HG02970 (cell line): ENCODE measurements around the gene NUP160.
"Not testable (repeated sequence)": the region's sequence is repeated elsewhere in the genome, so short reads cannot be mapped to it uniquely, and the experiment has no call there.

ENCODE experiments used
- ATAC-seq: cut with Tn5 transposase; IDR thresholded peaks from one replicate; pipeline ENCODE4 v1.9.1; 2021; ENCODE audit warnings: mild to moderate bottlenecking, moderate library complexity, moderate number of reproducible peaks; ENCODE audit not compliant: unreplicated experiment, low FRiP score

Gene NUP160

GRCh38 chr11:47863189-47863897 is 15.2 kb upstream of the NUP160 start:
- ATAC-seq, result no peak

GRCh38 chr11:47861728-47862127 is 13.6 kb upstream of the NUP160 start:
- no peak for ATAC-seq

DNA sequence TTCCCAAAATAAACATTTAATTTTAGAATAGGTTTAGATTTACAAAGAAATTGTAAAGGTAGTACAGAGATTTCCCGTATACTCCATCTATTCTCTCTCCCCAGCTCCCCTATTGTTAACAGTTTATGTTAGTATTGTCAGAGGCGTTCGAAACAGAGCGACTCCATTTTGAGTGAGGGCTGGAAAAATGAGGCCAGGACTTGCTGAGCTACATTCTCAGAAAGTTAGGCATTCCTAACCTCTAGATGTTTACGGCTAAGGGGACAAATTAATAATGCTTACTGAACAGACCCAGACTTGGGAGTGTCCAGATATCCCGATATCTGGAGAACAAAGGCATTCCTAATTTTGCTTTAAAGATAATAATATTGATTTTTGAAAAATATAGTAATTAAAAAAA is 12.4 kb upstream of the NUP160 start:
- no peak for ATAC-seq

- no peak for ATAC-seq
These were observed 9.9 kb upstream of the NUP160 start for GRCh38 chr11:47857892-47858543.

DNA sequence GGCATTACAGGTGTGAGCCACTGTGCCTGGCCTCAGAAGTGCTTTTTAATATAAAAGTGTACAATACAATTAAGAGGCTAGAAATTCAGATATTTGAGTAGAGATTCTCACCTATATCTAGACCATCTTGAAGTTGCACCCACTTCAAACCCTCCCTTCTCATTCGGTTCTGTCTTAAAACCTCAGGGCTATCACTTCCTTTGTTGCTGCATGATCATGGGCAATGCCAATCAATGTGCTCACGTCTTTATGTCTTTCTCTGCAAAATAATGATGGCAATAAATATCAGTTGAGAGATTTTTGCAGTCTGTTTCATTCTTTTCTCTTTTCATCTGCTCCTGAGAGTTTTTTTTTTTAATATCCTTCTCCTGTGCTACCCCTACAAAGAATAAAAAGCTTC is 9.3 kb upstream of the NUP160 start:
- ATAC-seq, result no peak

GRCh38 chr11:47856186-47856585 is 8.0 kb upstream of the NUP160 start:
- no peak for ATAC-seq

DNA sequence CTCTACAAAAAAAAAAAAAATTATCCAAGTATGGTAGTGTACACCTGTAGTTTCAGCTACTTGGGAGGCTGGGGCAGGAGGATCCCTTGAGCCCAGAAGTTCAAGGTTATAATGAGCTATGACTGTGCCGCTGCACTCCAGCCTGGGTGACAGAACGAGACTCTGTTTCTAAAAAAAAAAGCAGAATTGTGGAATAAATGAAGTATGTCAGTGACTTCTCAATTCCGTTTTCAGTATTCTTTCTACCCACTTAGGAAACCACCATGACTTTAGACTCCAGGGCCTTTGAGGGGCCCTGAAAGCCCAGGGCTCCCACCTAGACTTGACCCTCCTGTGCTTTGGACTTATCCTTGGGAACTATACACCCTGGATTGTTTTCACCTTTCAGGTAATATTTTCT is 6.5 kb upstream of the NUP160 start:
- ATAC-seq, result no peak

- no peak for ATAC-seq
These were observed 3.9 kb upstream of the NUP160 start for GRCh38 chr11:47852053-47852452.

GRCh38 chr11:47850337-47850736 is 2.2 kb upstream of the NUP160 start:
- ATAC-seq, result no peak

- no peak for ATAC-seq
These were observed 578 bp upstream of the NUP160 start for GRCh38 chr11:47848700-47849155.

GRCh38 chr11:47847537-47847891 is 636 bp downstream of the NUP160 start:
- ATAC-seq, result no peak

- no peak for ATAC-seq
These were observed 1.2 kb downstream of the NUP160 start for GRCh38 chr11:47846998-47847397.

DNA sequence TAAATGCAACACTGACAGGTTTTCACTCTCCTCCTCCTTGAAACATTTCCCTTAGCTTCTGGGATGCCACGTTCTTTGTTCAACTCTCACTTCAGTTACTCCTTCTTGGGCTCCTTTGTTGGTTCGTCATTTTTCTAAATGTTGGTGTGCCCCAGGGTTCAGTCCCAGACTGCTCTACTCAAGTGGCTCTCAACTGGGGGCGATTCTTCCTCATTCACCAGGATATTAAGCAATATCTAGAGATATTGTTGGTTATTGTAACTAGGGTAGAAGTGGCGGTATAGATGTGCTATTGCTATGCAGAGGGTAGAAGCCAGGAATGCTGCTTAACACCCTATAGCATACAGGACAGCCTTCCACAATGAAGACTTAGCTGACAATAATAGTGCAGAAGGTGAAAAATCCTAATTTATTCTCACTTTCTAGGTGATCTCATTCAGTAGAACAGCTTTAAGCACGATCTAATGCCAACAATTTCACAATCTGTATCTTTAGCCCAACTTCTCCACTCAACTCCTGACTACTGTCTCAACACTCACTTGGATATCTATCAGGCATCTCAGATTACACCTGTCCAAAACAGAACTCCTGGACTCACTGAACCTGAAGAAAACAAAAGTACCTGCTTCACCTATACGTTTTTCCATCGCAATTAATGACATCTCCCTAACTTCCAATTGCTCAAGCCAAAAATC is 4.6 kb downstream of the NUP160 start:
- ATAC-seq, result no peak

GRCh38 chr11:47842749-47843148 is 5.4 kb downstream of the NUP160 start:
- ATAC-seq, result no peak

DNA sequence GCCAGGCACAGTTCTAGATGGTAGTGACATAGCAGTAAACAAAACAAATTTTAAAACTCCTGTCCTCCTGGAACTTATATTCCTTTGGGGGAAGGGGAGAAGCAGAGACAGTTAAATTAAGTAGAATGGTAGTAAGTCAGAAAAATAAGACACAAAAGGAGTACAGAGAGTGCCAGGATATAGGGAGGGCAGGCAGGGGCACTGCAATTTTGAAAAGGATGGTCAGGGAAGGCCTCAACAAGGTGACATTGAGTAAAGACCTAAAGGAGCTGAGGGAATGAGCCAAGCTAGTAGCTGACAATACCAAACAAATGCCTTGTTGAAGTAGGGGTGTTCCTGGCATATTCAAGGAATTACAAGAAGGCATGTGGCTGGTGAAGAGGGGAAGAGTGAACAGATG is 10.2 kb downstream of the NUP160 start:
- no peak for ATAC-seq

GRCh38 chr11:47837292-47837691 is 10.9 kb downstream of the NUP160 start:
- ATAC-seq, result no peak

- not testable (repeated sequence) for ATAC-seq
These were observed 18.1 kb downstream of the NUP160 start for GRCh38 chr11:47830013-47830412.

DNA sequence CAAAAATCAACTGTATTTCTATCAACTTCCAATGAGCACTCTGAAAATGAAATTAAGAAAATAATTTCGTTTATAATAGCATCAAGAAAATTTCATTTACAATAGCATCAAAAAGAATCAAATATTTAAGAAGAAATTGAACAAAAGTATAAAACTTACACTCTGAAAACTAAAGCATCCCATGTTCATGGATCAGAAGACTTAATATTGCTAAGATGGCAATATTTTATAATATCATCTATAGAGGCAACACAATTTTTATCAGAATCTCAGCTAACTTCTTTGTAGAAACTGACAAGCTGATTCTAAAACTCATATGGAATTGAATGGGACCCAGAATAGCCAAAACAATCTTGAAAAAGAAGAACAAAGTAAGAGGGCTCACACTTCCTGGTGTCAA is 19.9 kb downstream of the NUP160 start:
- ATAC-seq, result no peak

DNA sequence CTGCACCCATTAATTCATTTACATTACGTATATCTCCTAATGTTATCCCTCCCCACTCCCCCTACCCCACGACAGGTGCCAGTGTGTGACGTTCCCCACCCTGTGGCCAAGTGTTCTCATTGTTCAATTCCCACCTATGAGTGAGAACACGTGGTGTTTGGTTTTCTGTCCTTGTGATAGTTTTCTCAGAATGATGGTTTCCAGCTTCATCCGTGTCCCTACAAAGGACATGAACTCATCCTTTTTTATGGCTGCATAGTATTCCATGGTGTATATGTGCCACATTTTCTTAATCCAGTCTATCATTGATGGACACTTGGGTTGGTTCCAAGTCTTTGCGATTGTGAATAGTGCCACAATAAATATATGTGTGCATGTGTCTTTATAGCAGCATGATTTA is 25.5 kb downstream of the NUP160 start:
- not testable (repeated sequence) for ATAC-seq

- no peak for ATAC-seq
These were observed 28.4 kb downstream of the NUP160 start for GRCh38 chr11:47819743-47820142.

DNA sequence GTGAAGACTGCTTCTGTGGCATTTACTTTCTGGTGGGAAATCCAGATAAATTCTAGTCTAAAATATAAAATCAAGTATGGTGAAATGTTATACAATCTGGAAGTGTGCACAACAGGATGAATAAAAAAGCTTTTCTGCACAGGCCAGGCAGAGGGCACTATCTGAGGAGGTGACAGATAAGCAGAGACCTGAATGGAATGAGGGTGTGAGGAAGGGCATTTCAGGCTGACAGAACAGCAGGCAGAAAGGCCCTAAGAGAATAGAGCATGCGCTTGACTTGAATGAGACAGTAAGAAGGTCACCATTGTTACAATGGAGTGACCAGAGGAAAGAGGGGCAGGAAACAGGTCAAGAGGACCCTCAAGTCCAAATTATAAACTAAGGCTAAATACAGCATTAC is 47.4 kb downstream of the NUP160 start:
- no peak for ATAC-seq

GRCh38 chr11:47797633-47798032 is 50.5 kb downstream of the NUP160 start:
- no peak for ATAC-seq
